ENCODE results near the gene STEAP2. TPM values are rescaled to one million over a fixed set of nuclear protein-coding genes. Genes with fewer than 3 reads are reported as not detected.

STEAP2 gene
- polyA plus RNA-seq, 2 of the 4 experiments (the other 2 are of a cell fraction) = 5.1 to 49.2 TPM

- TF ChIP-seq HOXB13 (CRISPR knock-in tag; IDR thresholded peaks at IDR 0.05; ENCODE audit: low read depth) (no peak), SREBF2 (IDR thresholded peaks at IDR 0.05) (no peak)
Measured at GRCh38 chr7:90232430-90232829, 20.9 kb downstream of the STEAP2 start (continued).

GRCh38 chr7:90233569-90233968 lies 22.0 kb downstream of the STEAP2 start:
- FAIRE-seq (no peak), ATAC-seq (no peak), DNase-seq (ENCODE audit: low read depth in 1 of 2, low spot score in 1 of 2) (no peak)
- TF ChIP-seq HOXB5 (CRISPR knock-in tag; IDR thresholded peaks at IDR 0.05) (no peak), ZC3H11A (IDR thresholded peaks at IDR 0.05) (no peak), CHD4 (IDR thresholded peaks at IDR 0.05; ENCODE audit: borderline replicate concordance) (no peak), MAX (IDR thresholded peaks at IDR 0.05) (no peak), EHF (CRISPR knock-in tag; IDR thresholded peaks at IDR 0.05) (no peak), EHMT2 (IDR thresholded peaks at IDR 0.05; ENCODE audit: low read depth) (no peak), HOXA7 (CRISPR knock-in tag; IDR thresholded peaks at IDR 0.05) (no peak), ZFP36 (IDR thresholded peaks at IDR 0.05; ENCODE audit: borderline replicate concordance, partially characterized antibody) (no peak), RFX5 (IDR thresholded peaks at IDR 0.05) (no peak), JUN (IDR thresholded peaks at IDR 0.05) (no peak), CTCF (IDR thresholded peaks at IDR 0.05) (no peak), FOSB (CRISPR knock-in tag; IDR thresholded peaks at IDR 0.05) (no peak), MAZ (IDR thresholded peaks at IDR 0.05; ENCODE audit: borderline replicate concordance, low read depth, low read length) (no peak), GATA3 (IDR thresholded peaks at IDR 0.05; ENCODE audit: borderline replicate concordance) (no peak), HES2 (IDR thresholded peaks at IDR 0.05) (no peak), KDM1A (IDR thresholded peaks at IDR 0.05; ENCODE audit: low read depth) (no peak), RARB (CRISPR knock-in tag; IDR thresholded peaks at IDR 0.05) (no peak), POLR2A (IDR thresholded peaks at IDR 0.05; ENCODE audit: low read length) (no peak)
- ChIA-PET POLR2A (no interaction called here), CTCF (interaction anchor here (1.7 kb wide), 1 partner anchor 18 kb away, joined by 3 read pairs; no protein-coding TSS in a partner anchor)
- H3K4me3 ChIP-seq = no peak overlapping the region
- 89% methylated on average over 6 of the region's 6 CpGs for WGBS (ENCODE audit: missing lambda C conversion rate)
- H3K9me3 ChIP-seq = no peaks in the 10 kb centered on the region
- H3K27ac ChIP-seq = no peak overlapping the region
- H3K4me1 ChIP-seq = peaks cover 9% of the 10 kb centered on the region; the same call in 1 of the 3 replicates
- H3K4me2 ChIP-seq = no peak overlapping the region

GRCh38 chr7:90236721-90237289 lies 25.3 kb downstream of the STEAP2 start:
- no peak for TF ChIP-seq MAFK (IDR thresholded peaks at IDR 0.05; ENCODE audit: partially characterized antibody)
- TF ChIP-seq EHF (CRISPR knock-in tag; IDR thresholded peaks at IDR 0.05) = no peak
- no peak for TF ChIP-seq PHF8 (IDR thresholded peaks at IDR 0.05; ENCODE audit: borderline replicate concordance, low read depth)
- TF ChIP-seq REST (IDR thresholded peaks at IDR 0.05) = no peak
- no peak for TF ChIP-seq NFE2L2 (conservative IDR thresholded peaks at IDR 0.05; ENCODE audit: low read length)
- no peak for TF ChIP-seq KDM1A (IDR thresholded peaks at IDR 0.05; ENCODE audit: low read depth)
- TF ChIP-seq JUN (IDR thresholded peaks at IDR 0.05) = no peak
- no peak for TF ChIP-seq RAD21 (conservative IDR thresholded peaks at IDR 0.05 in 1 of 2, IDR thresholded peaks at IDR 0.05 in 1 of 2)
- no peak for TF ChIP-seq ZNF302 (CRISPR knock-in tag; IDR thresholded peaks at IDR 0.05)
- TF ChIP-seq MYC (IDR thresholded peaks at IDR 0.05; ENCODE audit: borderline replicate concordance, low read length) = no peak
- TF ChIP-seq POLR2A (IDR thresholded peaks at IDR 0.05; ENCODE audit: low read length) = no peak
- no peak for TF ChIP-seq E2F6 (IDR thresholded peaks at IDR 0.05; ENCODE audit: borderline replicate concordance, low read depth)
- no peak for TF ChIP-seq HOXB5 (CRISPR knock-in tag; IDR thresholded peaks at IDR 0.05)
- TF ChIP-seq ZSCAN20 (CRISPR knock-in tag; IDR thresholded peaks at IDR 0.05) = no peak

More at GRCh38 chr7:90236721-90237289, 25.3 kb downstream of the STEAP2 start:
- FAIRE-seq (no peak), ATAC-seq (no peak), DNase-seq (ENCODE audit: low read depth in 1 of 2, low spot score in 1 of 2) (no peak)
- Histone ChIP-seq H3K4me2 (no peak overlapping the region), H3K4me3 (no peak overlapping the region), H3K9me3 (no peaks in the 10 kb centered on the region), H3K4me1 (no peaks in the 10 kb centered on the region), H3K27ac (no peak overlapping the region)
- POLR2A ChIA-PET = no interaction called here
- WGBS (ENCODE audit: missing lambda C conversion rate) = 88% methylated on average over 1 of the region's 1 CpG
- CTCF ChIA-PET = interaction anchor here (0.7 to 1.8 kb wide), 3 partner anchors 23 to 83 kb away, joined by 3 to 5 read pairs (median 3); partner anchors contain the start of gene STEAP1
